ENCODE results near the gene ALKBH4.
A peak's percentile ranks its signal among the peaks of the same experiment; 100 is the strongest.
"Not testable (repeated sequence)": the region's sequence is repeated elsewhere in the genome, so short reads cannot be mapped to it uniquely, and the experiment has no call there.

ALKBH4 gene

DNA sequence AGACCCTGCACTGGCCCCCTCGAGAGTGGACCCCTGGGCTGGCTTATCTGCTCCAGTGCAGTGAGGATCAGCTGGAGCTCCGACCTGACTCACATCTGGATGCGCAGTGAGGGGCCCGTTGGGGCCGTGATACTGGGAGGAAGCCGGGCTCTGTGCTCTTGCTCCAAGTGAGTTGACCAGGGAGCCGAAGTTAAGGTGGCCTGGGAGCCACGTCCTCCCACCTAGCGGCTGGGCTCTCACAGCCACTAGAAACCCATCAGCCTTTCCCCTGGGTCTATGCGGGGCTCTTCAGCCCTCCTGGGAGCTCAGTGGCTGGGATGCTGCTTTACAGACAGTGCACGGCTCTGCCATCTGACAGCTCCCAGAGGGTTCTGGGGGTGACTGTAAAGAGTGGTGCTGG lies 9.1 kb downstream of the ALKBH4 start:
- DNase-seq (ENCODE audit: low spot score), result no peak

DNA sequence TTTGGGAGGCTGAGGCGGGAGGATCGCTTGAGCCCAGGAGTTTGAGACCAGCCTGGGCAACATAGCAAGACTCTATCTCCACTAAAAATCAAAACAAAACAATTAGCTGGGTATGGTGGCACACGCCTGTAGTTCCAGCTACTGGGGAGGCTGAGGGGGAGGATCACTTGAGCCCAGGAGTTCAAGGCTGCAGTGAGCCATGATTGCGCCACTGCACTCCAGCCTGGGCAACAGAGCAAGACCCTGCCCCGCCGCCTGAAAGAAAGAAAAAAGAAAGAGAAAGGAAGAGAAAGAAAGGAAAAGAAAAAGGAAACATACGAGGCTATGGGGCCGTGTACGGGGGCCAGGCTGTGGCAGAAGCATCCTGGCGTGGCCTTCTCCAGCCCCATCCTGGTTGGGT lies 9.7 kb downstream of the ALKBH4 start:
- DNase-seq (ENCODE audit: low spot score), result not testable (repeated sequence)

DNA sequence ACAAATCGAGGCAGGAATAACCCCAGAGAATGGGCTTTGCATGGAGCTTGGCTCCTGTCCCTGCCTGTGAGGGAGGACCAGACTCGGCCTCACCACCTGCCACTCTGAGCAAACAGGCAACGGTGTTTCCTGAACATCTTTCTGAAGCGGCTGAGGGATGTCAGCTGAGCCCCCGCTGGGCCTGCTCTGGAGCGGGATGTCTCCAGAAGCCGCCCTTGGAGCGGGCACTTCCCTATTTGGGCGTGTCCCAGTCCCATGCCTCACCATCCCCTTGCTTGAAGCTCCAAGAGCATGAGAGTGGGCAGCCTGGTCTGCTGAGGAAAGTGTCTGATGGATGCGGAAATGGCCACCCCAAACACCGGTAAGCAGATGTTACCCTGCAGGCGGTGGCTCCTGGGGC lies 10.2 kb downstream of the ALKBH4 start:
- DNase-seq (ENCODE audit: low spot score), result no peak

DNA sequence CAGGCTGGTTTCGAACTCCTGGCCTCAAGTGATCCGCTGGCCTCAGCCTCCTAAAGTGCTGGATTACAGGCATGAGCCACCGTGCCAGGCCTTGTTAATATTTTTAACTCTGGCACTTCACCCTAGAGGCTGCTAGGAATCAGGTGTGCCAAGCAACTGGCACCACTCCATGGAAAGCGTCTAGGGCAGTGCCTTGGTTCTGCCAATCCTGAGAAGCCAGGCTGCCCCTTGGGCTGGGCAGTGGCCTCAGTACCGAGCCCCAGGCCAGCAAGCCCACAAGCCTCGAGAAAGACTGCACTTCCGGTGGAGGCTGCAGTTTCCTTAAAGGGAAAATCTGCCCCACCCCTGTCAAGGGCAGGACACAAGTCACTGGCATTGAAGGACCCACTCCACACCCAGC lies 11.3 kb downstream of the ALKBH4 start:
- no peak for DNase-seq (ENCODE audit: low spot score)

DNA sequence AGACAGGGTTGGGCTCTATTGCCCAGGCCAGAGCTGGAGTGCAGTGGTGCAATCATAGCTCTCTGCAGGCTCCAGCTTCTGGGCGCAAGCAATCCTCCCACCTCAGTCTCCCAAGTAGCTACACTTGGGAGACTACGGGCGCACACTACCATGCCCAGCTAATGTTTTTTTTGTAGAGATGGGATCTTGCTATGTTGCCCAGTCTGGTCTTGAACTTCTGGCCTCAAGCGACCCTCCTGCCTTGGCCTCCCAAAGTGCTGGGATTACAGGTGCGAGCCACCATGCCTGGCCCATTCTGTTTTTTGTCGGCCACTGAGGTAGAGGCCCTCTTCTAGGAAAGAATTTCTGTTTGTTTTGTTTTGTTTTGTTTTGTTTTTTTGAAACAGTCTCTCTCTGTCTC lies 12.2 kb downstream of the ALKBH4 start:
- no peak for DNase-seq (ENCODE audit: low spot score)

DNA sequence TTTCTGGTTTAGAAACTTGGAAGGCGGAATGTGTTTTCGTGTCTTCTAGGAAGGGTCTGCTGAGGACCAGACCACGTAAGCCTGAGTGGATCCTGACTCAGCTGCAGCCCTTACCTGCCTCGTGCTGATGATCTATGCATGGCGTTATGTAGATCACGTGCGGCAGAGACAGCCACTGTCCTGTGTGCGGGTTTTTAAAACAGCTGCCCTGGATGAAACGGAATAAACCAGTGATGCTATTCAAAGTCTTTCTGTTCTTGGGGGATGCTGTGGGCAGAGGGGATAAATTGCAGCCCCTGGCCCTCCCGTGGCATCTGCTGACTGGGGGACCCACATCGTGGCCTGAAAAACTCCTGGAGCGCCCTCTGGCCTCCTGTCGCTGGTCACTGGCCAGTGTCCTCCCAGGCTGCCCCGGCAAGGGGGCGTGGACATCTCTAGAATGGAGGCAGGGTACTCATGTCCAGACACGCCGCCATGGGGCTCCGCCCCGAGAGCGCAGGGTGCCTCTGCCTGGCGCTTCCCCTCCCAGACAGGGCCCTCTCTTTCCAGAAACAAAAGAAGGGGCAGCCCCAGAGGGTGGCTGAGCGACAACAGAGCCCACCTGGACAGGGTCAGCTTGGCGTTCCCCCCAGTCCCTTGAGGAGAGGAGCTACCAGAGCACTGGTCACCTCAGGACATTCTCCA lies 13.2 kb downstream of the ALKBH4 start:
- DNase-seq (ENCODE audit: low spot score), result no peak

DNA sequence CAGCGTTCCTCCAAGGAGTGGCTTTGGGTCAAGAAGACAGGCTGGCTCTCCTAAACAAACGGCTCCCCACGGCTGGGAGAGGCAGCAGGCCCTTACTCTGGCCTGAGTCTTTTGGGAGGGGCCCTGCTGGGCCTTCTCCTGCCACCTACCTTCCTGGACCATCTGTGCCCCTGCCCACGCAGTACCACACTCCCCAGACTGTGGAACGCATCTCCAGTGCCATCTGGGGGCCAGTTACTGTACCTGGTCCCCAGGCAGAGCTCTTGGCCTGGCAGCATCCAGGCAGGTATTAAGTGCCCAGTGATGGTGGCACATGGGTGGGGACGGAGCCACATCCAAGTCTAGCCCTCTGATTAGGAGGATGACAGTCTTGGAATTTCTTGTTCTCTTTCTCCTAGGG lies 14.4 kb downstream of the ALKBH4 start:
- DNase-seq (ENCODE audit: low spot score), result no peak

DNA sequence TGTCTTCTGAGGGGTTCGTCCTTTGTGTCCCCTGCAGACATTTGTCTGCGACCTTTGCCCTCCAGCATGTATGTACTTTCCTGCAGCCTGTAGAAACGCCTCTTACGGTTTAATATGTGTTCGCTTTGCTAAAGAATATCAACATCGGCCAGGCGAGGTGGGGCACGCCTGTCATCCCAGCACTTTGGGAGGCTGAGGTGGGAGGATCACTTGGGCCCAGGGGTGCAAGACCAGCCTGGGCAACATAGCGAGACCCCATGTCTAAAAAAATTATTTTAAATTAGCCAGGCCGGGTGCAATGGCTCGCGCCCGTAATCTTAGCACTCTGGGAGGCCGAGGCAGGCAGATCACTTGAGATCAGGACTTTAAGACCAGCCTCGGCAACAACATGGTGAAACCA lies 15.5 kb downstream of the ALKBH4 start:
- no peak for DNase-seq (ENCODE audit: low spot score)

DNA sequence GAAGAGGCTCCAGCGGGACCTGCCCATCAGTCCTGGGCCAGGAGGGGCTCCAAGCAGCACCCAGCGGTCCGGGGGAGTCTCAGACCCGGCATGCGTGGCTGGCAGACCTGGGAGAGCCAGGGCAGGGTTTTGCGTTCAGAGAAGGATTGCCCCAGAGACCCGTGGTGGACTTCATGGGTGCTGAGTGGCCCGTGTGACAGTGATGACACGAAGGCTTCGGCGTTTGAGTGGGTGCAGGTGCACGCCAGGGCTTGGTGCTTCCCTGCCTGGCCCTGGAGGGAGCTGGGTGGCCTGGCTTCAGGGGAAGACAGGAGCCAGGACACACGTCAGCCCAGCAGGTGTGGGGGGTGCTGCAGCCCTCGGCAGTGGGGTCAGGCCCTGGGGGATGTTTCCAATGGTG lies 17.4 kb downstream of the ALKBH4 start:
- no peak for DNase-seq (ENCODE audit: low spot score)

DNA sequence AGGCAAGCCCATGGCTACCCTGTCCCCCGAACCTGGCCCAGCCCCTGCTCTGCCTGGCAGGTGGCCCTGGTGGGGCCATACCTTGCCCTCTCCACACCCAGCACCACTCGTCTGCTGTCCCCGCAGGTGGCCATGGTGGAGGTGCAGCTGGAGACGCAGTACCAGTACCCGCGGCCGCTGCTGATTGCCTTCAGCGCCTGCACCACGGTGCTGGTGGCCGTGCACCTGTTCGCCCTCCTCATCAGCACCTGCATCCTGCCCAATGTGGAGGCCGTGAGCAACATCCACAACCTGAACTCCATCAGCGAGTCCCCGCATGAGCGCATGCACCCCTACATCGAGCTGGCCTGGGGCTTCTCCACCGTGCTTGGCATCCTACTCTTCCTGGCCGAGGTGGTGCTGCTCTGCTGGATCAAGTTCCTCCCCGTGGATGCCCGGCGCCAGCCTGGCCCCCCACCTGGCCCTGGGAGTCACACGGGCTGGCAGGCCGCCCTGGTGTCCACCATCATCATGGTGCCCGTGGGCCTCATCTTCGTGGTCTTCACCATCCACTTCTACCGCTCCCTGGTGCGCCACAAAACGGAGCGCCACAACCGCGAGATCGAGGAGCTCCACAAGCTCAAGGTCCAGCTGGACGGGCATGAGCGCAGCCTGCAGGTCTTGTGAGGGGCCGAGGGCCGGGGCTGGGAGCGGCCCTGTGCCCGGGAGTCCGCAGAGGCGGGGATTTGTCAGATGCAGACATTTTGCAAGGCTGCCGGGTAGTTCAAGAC lies 18.1 kb downstream of the ALKBH4 start:
- no peak for DNase-seq (ENCODE audit: low spot score)

DNA sequence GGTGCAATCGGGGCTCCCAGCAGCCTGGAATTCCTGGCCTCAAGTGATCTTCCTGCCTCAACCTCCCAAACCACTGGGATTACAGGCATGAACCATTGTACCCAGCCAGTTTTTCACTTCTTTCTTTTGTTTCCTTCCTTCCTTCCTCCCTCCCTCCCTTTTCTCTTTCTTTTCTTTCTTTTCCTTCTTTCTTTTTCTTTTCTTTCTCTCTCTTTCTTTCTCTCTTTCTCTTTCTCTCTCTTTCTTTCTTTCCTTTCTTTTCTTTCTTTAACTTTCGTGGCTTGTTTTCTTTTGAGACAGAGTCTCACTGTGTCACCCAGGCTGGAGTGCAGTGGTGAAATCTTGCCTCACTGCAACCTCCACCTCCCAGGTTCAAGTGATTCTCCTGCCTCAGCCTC lies 19.0 kb downstream of the ALKBH4 start:
- DNase-seq (ENCODE audit: low spot score), result no peak

DNA sequence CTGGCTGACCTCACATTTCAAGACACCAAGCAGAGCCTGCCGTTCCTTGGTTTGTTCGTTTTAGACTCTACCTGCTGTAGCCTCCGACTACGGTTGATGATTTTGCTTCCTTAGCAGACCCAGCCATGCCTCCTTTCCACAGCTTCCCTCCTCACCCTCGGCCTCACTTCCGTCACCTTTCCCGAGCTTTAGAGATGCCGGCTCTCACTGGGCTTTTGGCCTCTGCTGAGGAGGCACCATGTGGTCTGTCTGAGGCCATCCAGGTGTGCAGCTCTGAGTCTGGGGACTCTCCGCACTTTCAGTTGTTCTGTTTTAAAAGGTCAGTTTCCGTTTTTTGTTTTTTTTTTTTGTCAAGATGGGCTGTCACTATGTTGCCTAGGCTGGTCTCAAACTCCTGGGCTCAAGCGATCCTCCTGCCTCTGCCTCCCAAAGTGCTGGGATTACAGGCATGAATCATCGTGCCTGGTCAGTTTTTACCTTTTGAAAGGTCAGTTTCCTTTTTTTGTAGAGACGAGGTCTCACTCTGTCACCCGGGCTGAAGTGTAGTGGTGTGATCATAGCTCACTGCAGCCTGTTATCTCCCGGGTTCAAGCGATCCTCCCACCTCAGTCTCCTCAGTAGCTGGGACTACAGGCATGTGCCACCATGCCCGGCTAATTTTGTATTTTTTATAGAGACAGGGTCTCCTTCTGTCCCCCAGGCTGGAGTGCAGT lies 19.5 kb downstream of the ALKBH4 start:
- DNase-seq (ENCODE audit: low spot score), result no peak

DNA sequence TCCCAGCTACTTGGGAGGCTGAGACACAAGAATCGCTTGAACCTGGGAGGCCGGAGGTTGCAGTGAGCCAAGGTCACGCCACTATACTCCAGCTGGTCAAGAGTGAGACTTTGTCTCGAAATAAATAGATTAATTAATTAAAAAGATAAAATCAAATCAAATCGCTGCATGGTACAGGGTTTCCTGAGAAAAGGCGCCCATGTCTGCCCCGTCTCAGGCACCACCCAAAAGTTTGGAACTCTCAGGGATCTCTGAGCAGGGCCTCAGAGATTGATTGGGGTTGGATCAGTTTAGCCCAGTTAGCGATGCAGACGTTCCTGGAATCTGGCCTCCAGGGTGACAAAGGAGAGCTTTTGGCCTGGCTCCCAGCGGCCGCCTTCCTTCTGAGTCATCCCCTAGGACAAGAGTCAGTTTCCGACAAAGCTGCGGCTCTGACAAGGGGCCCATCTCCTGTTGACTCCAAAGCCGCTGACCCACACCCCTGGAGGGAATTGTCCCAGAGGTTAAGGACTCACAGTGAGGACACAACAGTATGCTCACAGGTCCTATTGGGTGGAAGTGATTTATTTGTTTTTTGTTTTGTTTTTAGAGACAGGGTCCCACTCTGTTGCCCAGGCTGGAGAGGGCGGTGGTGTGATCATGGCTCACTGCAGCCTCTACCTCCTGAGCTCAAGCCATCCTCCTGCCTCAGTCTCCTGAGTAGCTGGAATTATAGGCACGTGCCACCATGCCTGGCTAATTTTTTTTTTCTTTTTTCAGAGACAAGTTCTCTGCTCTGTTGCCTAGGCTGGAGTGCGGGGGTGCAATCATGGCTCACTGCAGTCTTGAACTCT lies 24.5 kb downstream of the ALKBH4 start:
- DNase-seq (ENCODE audit: low spot score), result no peak

DNA sequence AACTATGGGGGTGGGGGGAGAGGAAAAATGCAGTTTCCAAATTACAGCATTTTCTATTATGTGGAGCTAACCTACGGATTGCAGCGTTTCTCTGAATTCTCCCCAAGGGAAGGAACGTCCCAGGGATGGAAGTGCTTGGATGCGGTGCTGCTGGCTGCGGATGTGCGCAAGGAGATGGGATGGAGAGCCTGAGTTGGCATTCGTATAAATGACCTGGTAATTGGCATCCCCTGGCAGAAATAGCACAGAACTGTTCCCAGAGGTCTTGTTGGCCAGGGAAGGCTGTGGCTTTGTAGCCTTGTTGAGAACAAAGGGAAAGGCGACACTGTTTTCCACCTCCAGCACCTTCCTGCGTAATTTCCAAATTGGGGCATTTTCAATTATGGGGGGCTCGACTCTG lies 28.5 kb downstream of the ALKBH4 start:
- no peak for DNase-seq (ENCODE audit: low spot score)

DNA sequence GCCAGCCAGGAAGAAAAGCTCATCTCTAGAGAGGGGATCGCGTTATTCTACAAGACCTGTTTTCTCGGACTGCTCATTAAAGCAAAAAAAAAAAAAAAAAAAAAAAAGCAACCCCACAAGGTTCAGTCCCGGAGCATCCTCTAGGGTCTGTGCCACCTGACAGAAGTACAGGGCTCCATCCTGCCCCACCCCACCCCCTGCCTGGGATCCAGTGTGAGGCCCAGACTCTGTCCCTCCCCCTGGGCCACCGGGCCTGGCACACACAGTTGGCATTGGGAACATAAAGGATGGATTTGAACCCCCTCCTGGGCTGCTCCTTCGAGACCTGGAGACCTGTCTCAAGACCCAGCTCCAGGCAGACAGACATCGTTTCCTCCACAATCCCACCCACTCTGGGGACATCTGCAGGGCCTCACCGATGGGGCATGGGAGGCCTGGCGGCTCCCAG lies 30.6 kb downstream of the ALKBH4 start:
- DNase-seq (ENCODE audit: low spot score), result no peak

DNA sequence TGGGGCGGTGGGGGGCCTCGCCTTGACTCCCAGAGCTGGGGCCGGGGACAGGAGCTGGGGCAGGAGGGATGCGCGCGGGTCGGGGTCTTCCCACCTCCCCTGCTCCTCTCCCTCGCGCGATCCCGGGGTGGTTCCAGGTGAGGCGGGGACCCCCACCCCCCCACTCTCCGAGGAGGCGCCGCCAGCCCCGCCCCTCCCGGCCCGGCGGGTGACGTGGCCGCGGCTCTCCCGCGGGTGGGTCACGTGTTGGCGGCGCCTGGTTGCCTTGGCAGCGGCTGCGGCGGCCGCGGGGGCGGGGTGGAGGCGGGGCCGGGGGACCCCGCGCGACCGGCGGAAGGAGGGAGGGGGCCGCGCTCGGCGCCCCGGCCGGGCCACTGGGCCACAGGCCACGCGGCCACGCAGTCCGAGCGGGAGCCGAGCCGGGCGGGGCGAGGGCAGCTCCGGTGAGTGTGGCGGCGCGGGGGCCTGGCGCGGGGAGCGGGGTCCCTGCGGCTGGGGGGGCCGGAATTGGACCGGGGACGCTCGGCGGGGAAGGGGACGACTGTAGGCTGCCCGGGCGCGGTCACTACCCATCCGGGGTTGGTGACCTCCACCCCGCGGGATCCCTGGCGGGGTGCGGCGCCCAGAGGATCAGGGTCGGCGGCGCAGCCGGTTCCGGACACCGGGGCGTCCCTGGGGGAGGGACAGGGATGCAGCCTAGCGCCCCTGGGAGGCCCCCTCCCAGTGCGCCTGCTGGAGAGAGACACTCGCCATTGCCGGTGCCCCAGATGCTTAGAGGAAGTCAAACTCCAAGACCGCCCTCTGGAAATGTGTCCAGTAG lies 31.2 kb downstream of the ALKBH4 start, which contains the start of gene ORAI2:
ORAI2 (plus strand) TSS at position 357 of the 820 bp plus-strand sequence. CDS start 5,382 bp downstream, outside the sequence.
- DNase-seq (ENCODE audit: low spot score), result peak; percentile 89

DNA sequence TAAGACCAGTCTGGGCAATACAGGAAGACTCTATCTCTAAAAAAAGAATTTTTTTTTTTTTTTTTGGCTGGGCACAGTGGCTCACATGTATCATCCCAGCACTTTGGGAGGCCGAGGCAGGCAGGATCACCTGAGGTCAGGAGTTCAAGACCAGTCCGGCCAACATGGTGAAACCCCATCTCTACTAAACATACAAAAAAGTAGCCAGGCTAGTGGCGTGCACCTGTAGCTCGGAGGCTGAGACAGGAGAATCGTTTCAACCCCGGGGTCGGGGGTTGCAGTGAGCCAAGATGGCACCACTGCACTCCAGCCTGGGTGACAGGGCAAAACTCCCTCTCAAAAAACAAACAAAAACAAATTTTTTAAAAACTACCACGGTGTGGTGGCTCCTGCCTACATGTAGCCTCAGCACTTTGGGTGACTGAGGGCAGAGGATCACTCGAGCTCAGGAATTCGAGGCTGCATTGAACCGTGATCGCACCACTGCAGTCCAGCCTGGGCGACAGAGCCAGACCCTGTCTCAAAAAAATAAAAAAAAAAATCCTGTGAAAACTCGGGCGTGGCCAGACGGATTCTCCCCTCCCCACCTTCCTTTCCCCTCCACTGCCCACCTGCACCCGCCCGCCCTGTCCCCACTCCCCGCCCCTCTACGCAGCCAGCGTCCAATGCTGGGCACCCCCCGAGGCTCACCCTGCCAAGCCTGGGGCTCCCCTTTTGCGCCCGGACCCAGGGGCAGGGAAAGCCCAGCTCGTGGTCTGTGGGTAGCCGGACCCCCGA lies 32.0 kb downstream of the ALKBH4 start:
- no peak for DNase-seq (ENCODE audit: low spot score)

DNA sequence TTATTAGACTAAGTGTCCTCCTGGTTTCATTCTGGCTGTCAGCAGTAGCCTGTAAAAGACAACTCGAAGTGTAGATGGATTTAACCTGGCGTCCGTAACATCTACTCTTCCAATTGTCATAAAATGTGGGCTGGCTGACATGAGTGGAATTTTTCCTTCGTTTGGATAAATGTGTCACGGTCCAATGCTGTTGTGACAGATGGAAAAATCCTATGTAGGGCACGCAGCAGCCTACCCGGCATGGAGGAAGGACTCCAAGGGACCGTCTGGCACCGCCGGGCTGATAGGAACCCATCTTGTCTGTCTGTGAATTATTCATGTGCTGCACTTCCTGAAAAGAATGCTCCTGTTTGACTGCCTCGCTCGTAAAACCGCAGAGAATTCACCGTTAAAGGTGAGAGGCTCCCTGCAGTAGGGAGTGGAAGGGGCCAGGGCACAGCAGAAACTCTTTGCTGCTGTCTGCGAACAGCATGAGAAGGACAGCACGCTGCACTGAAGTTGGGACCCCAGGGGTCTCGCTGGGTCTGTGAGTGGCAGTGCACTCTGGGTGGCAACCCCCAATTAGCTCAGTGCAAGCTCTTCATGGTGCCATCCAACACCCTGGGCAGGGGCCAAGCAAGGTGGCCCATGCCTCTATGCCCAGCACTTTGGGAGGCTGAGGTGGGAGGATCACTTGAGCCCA lies 32.9 kb downstream of the ALKBH4 start:
- DNase-seq (ENCODE audit: low spot score), result peak; percentile 65

DNA sequence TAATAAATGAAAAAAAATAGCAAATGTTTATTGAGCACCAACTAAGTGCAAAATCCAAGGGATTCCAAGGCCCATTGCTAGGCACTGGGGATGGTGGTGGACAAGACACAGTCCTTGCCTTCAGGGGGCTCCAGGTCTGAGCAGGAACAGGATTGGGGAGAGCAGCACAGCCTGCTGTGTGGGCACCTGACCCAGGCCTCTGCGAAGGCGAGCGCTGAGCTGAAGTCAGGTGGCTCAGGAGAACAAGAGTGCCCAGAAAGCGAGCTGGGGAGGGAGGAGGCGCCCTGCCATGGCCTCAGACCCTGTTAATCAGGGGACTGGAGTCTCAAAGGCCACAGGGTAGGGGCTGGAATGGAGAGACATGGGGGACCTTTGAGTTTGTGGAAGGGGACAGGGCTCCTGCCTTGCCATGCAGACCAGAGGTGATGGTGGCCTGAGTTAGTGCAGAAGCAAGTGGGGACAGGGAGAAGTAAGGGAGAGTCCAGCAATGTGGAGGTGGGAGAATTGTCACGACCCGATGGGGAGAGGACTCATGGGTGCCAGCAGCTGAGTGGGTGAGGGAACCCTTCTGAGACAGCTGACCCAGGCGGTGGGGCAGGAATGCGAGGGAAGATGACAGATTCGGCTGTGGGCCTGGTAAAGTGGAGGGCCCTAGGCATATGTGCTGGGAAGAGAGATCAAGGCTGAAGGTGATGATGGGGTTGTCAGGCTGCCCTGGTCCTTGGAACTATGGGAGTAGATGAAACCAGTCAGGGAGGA lies 35.3 kb downstream of the ALKBH4 start:
- DNase-seq (ENCODE audit: low spot score), result no peak
